Naive thymus-derived CD4-positive, alpha-beta T cell (primary cell): ENCODE data around the gene SMAD5. TPM values are rescaled to one million over a fixed set of nuclear protein-coding genes. Genes with fewer than 3 reads are reported as not detected.

ENCODE experiments used
- ATAC-seq: fragments of 150-1000 bp; cut with Tn5 transposase; 2 replicates; pipeline ENCODE4 v1.10.0; 2021; ENCODE audit warnings: mild to moderate bottlenecking, moderate library complexity
- CTCF ChIA-PET: fragments of 350-600 bp; sonication (Branson Sonifier 250); formaldehyde crosslinking; loops from one replicate; lab custom pipeline; 2021; ENCODE audit warnings: antibody characterized with exemption; lab: Charles Lee
- POLR2A ChIA-PET: fragments of 350-600 bp; sonication (Branson Sonifier 250); formaldehyde crosslinking; loops from one replicate; lab custom pipeline; 2021; ENCODE audit warnings: antibody characterized with exemption, inconsistent platforms; lab: Charles Lee
- DNase-seq, 9 donors: peaks; one replicate each; pipeline versions ENCODE4 v3.0.0 to v3.0.0-alpha.2; 2020 to 2022; ENCODE audit warnings: mixed read lengths in 1 of 9
- H3K27ac ChIP-seq: one replicate; pipeline ENCODE4 v1.7.0; 2013; ENCODE audit warnings: mild to moderate bottlenecking, low read depth, low read length, moderate library complexity
- H3K27me3 ChIP-seq, 2 donors: one replicate each; pipeline ENCODE4 v1.7.0; 2013; ENCODE audit warnings: low read length in 2 of 2, mild to moderate bottlenecking in 2 of 2, moderate library complexity in 2 of 2; ENCODE audit not compliant: control insufficient read depth in 2 of 2, insufficient read depth in 2 of 2
- H3K36me3 ChIP-seq, 3 experiments: 1 replicate in 2 of 3; 2 replicates in 1 of 3; pipeline ENCODE4 v1.7.0; 2013; ENCODE audit warnings: low read length in 3 of 3, mild to moderate bottlenecking in 3 of 3, moderate library complexity in 1 of 3; ENCODE audit not compliant: insufficient read depth in 3 of 3, control insufficient read depth in 2 of 3
- H3K4me1 ChIP-seq, 2 donors: one replicate each; pipeline ENCODE4 v1.7.0; 2013; ENCODE audit warnings: low read length in 2 of 2, mild to moderate bottlenecking in 2 of 2, moderate library complexity in 1 of 2; ENCODE audit not compliant: control insufficient read depth in 2 of 2, insufficient read depth in 2 of 2
- H3K4me3 ChIP-seq: 2 replicates; pipeline ENCODE4 v1.7.0; 2013; ENCODE audit warnings: mild to moderate bottlenecking, low read length
- H3K9me3 ChIP-seq, 3 experiments: 1 replicate in 2 of 3; 2 replicates in 1 of 3; pipeline ENCODE4 v1.7.0; 2013; ENCODE audit warnings: low read length in 3 of 3; ENCODE audit not compliant: control insufficient read depth in 2 of 3
- H3K27ac Mint-ChIP-seq, 9 donors: one replicate each; pipeline ENCODE4 v1.8.0; 2020 to 2022; ENCODE audit warnings: mixed read lengths in 9 of 9, mild to moderate bottlenecking in 8 of 9, moderate library complexity in 5 of 9, inconsistent platforms in 2 of 9
- H3K27me3 Mint-ChIP-seq, 5 donors: one replicate each; pipeline ENCODE4 v1.8.0; 2021 to 2022; ENCODE audit warnings: mixed read lengths in 5 of 5, mild to moderate bottlenecking in 1 of 5
- H3K36me3 Mint-ChIP-seq, 5 donors: one replicate each; pipeline ENCODE4 v1.8.0; 2020 to 2022; ENCODE audit warnings: mixed read lengths in 5 of 5, mild to moderate bottlenecking in 3 of 5, inconsistent platforms in 1 of 5
- H3K4me1 Mint-ChIP-seq, 7 donors: one replicate each; pipeline ENCODE4 v1.8.0; 2020 to 2022; ENCODE audit warnings: mixed read lengths in 7 of 7, mild to moderate bottlenecking in 3 of 7, inconsistent platforms in 1 of 7
- H3K4me3 Mint-ChIP-seq, 10 donors: one replicate each; pipeline ENCODE4 v1.8.0; 2020 to 2022; ENCODE audit warnings: mild to moderate bottlenecking in 10 of 10, mixed read lengths in 10 of 10, moderate library complexity in 6 of 10, inconsistent platforms in 2 of 10
- H3K9me3 Mint-ChIP-seq, 11 donors: one replicate each; pipeline ENCODE4 v1.8.0; 2020 to 2022; ENCODE audit warnings: mixed read lengths in 11 of 11, mild to moderate bottlenecking in 4 of 11, inconsistent platforms in 1 of 11, moderate library complexity in 1 of 11
- intact Hi-C, 2 donors: fragments of 100-400 bp; cut with micrococcal nuclease; formaldehyde crosslinking; loops; one replicate each; pipeline ENCODE4 v1.15.1; 2023
- polyA plus RNA-seq, 2 donors: library from polyadenylated mRNA; unstranded; fragments of 300-500 nt; fragmentation: Illumina TruSeq; gene quantifications; one replicate each; pipeline ENCODE4 v1.2.3, GENCODE V29; 2021
- total RNA-seq, 6 experiments: library from RNA in 5 of 6; stranded (reverse) in 5 of 6; gene quantifications; 1 replicate in 5 of 6; 2 replicates in 1 of 6; pipeline ENCODE4 v1.2.3 and lab custom pipeline; 2021 to 2026

The SMAD5 gene
- total and polyA plus RNA-seq, 7 experiments from 2014 or later, result 1.8 to 17.6 (median 7.2) TPM

DNA sequence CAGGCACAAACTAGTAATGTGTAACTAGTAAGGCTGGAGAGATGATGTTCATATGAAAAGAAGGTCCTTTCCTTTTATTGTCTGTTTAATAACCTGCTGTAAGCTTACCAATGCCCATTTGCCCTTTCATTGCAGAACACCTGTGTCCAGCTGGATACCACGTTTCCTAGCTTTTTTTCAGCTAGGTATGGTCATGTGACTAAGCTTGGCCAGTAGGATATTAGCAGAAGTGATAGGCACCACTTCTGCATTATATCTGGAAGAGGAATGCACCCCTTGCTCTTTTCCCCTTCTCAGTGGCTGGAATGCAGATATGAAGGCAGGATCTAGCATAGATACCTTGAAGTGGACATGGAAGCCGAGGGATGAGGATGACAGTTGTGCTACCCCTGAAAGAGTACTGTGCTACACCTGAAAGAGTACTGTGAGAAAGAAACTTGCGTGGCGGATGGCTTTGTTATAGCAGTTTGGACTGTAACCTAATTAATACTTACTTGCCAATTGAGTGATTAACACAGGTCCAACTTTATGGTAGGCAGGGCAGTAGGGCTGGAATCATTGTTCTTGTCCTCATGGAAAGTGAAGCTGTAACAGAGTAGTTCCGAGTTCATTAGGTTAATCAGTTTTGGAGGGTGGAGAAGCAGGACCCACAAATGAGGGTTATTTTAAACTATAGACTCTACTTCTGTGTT lies 53.5 kb downstream of the SMAD5 start:
- H3K36me3 ChIP-seq, result no peaks in the 10 kb centered on the region
- no peaks in the 10 kb centered on the region for H3K4me1 ChIP-seq
- no peaks in the 10 kb centered on the region for H3K36me3 Mint-ChIP-seq
- no peaks in the 10 kb centered on the region for H3K9me3 ChIP-seq
- no peak for ATAC-seq
- DNase-seq, result no peak
- no peak overlapping the region for H3K27ac ChIP-seq
- H3K27me3 Mint-ChIP-seq, result peaks cover 5 to 19% (median 15%) of the 10 kb centered on the region in 5 donors
- ChIA-PET CTCF (no interaction called here), POLR2A (no interaction called here)
- H3K4me1 Mint-ChIP-seq, result no peaks in the 10 kb centered on the region
- no peaks in the 10 kb centered on the region for H3K27me3 ChIP-seq
- peaks cover 0 to 5% (median 0%) of the 10 kb centered on the region in 11 donors for H3K9me3 Mint-ChIP-seq
- H3K27ac Mint-ChIP-seq, result no peak overlapping the region
- H3K4me3 Mint-ChIP-seq, result no peak overlapping the region
- intact Hi-C loops, result no loop called here
- H3K4me3 ChIP-seq, result no peak overlapping the region

DNA sequence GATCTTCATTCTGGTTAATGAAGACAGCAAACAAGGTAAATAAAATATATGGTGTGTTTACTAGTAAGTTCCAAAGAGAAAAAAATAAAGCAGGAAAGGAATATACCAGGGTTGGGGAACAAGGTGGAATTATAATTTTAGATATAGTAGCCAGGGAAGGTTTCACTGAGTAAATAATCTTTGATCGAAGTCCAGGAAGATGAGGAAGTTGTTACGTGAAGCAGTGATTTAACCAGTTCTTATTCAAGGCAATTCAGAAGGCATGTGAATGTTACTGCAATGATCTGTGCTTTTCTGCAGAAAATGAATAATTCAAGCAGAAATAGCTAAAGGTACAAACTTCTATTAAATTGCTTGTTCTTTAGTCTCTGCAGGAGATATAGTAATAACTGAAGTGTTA lies 54.2 kb downstream of the SMAD5 start:
- Mint-ChIP-seq H3K4me3 (no peak overlapping the region), H3K27ac (no peak overlapping the region), H3K4me1 (no peaks in the 10 kb centered on the region), H3K9me3 (peaks cover 0 to 5% (median 0%) of the 10 kb centered on the region in 11 donors), H3K36me3 (no peaks in the 10 kb centered on the region), H3K27me3 (peaks cover 11 to 26% (median 22%) of the 10 kb centered on the region in 5 donors)
- Histone ChIP-seq H3K9me3 (no peaks in the 10 kb centered on the region), H3K27ac (no peak overlapping the region), H3K27me3 (no peaks in the 10 kb centered on the region), H3K4me1 (no peaks in the 10 kb centered on the region), H3K4me3 (no peak overlapping the region), H3K36me3 (no peaks in the 10 kb centered on the region)
- POLR2A ChIA-PET, result no interaction called here
- intact Hi-C loops, result no loop called here
- CTCF ChIA-PET, result no interaction called here
- ATAC-seq (no peak), DNase-seq (no peak)

GRCh38 chr5:136188859-136189258 lies 56.2 kb downstream of the SMAD5 start:
- no peak for DNase-seq
- H3K9me3 ChIP-seq, result no peaks in the 10 kb centered on the region
- POLR2A ChIA-PET, result no interaction called here
- Mint-ChIP-seq H3K36me3 (peaks cover 0 to under 1% (median 0%) of the 10 kb centered on the region in 5 donors), H3K27me3 (peaks cover 20 to 34% (median 30%) of the 10 kb centered on the region in 5 donors), H3K9me3 (peaks cover 0 to 5% (median 0%) of the 10 kb centered on the region in 11 donors), H3K4me3 (no peak overlapping the region), H3K27ac (no peak overlapping the region), H3K4me1 (peaks cover 0 to 2% (median 0%) of the 10 kb centered on the region in 7 donors)
- no peak for ATAC-seq
- CTCF ChIA-PET, result no interaction called here
- no peak overlapping the region for H3K4me3 ChIP-seq
- no peaks in the 10 kb centered on the region for H3K4me1 ChIP-seq
- H3K27me3 ChIP-seq, result no peaks in the 10 kb centered on the region
- intact Hi-C loops, result no loop called here
- H3K27ac ChIP-seq, result no peak overlapping the region
- no peaks in the 10 kb centered on the region for H3K36me3 ChIP-seq

GRCh38 chr5:136190091-136190720 lies 57.6 kb downstream of the SMAD5 start:
- ATAC-seq, result no peak
- no peaks in the 10 kb centered on the region for H3K4me1 ChIP-seq
- no peak for DNase-seq
- Mint-ChIP-seq H3K9me3 (peaks cover 0 to 5% (median 0%) of the 10 kb centered on the region in 11 donors), H3K4me3 (no peak overlapping the region), H3K27ac (no peak overlapping the region), H3K27me3 (peaks cover 30 to 46% (median 39%) of the 10 kb centered on the region in 5 donors), H3K4me1 (peaks cover 0 to 5% (median 0%) of the 10 kb centered on the region in 7 donors), H3K36me3 (peaks cover 0 to 4% (median 0%) of the 10 kb centered on the region in 5 donors)
- no peak overlapping the region for H3K27ac ChIP-seq
- H3K9me3 ChIP-seq, result no peaks in the 10 kb centered on the region
- intact Hi-C loops, result no loop called here
- POLR2A ChIA-PET, result interaction anchor here (0.6 kb wide), 1 partner anchor 216 kb away, joined by 3 read pairs; no protein-coding TSS in a partner anchor
- CTCF ChIA-PET, result no interaction called here
- H3K36me3 ChIP-seq, result no peaks in the 10 kb centered on the region
- H3K4me3 ChIP-seq, result no peak overlapping the region
- no peaks in the 10 kb centered on the region for H3K27me3 ChIP-seq

DNA sequence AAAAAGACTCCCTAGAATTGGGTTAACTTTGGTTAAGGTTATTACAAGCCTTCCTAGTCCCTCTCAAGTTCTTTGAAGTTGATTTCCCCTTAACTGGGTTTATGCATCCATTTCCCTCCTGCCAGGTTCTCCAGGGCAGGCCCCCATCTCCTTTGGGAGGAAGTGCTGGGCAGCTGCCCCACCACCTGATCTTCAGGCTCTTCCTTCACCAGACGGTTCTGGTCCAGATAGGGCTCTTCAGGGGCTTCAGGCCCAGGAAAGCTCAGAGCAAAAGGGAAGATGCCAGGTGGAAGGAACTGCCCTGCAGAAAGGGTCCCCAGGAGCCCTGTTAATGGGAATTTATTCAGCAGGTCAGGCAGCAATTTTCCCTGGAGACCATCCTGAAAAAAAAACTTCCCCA lies 58.3 kb downstream of the SMAD5 start:
- H3K9me3 Mint-ChIP-seq, result peaks cover 0 to 5% (median 0%) of the 10 kb centered on the region in 11 donors
- H3K36me3 Mint-ChIP-seq, result peaks cover 0 to 4% (median 0%) of the 10 kb centered on the region in 5 donors
- CTCF ChIA-PET, result no interaction called here
- no peak overlapping the region for H3K27ac Mint-ChIP-seq
- intact Hi-C loops, result no loop called here
- no peak overlapping the region for H3K27ac ChIP-seq
- no peak overlapping the region for H3K4me3 ChIP-seq
- no peaks in the 10 kb centered on the region for H3K4me1 ChIP-seq
- ATAC-seq (no peak), DNase-seq (no peak)
- H3K9me3 ChIP-seq, result no peaks in the 10 kb centered on the region
- H3K36me3 ChIP-seq, result no peaks in the 10 kb centered on the region
- H3K4me3 Mint-ChIP-seq, result no peak overlapping the region
- POLR2A ChIA-PET, result no interaction called here
- H3K4me1 Mint-ChIP-seq, result peaks cover 0 to 5% (median 0%) of the 10 kb centered on the region in 7 donors
- no peaks in the 10 kb centered on the region for H3K27me3 ChIP-seq
- H3K27me3 Mint-ChIP-seq, result peaks cover 37 to 52% (median 41%) of the 10 kb centered on the region in 5 donors

GRCh38 chr5:136191304-136192014 lies 58.8 kb downstream of the SMAD5 start:
- Mint-ChIP-seq H3K36me3 (peaks cover 0 to 4% (median 0%) of the 10 kb centered on the region in 5 donors), H3K4me3 (no peak overlapping the region), H3K9me3 (peaks cover 0 to 5% (median 0%) of the 10 kb centered on the region in 11 donors), H3K27me3 (peaks cover 40 to 53% (median 46%) of the 10 kb centered on the region in 5 donors), H3K4me1 (peaks cover 0 to 5% (median 0%) of the 10 kb centered on the region in 7 donors), H3K27ac (no peak overlapping the region)
- intact Hi-C loops, result no loop called here
- Histone ChIP-seq H3K9me3 (no peaks in the 10 kb centered on the region), H3K27me3 (no peaks in the 10 kb centered on the region), H3K4me3 (no peak overlapping the region), H3K27ac (no peak overlapping the region), H3K4me1 (no peaks in the 10 kb centered on the region), H3K36me3 (no peaks in the 10 kb centered on the region)
- ChIA-PET CTCF (no interaction called here), POLR2A (no interaction called here)
- no peak for DNase-seq
- no peak for ATAC-seq
